HepG2 (cell line): ENCODE results near the gene FUT8.

ENCODE experiments used
- PAWR ChIP-seq: sonication (generic); formaldehyde crosslinking; IDR thresholded peaks from 2 replicates; pipeline ENCODE4 v1.4.0; 2020; ENCODE audit warnings: missing genetic modification reagents, mild to moderate bottlenecking, borderline replicate concordance
- PHF5A ChIP-seq: IDR thresholded peaks from one replicate; pipeline ENCODE4 v1.6.1; 2018; ENCODE audit warnings: low read depth, missing genetic modification reagents; ENCODE audit not compliant: unreplicated experiment
- POLR2A ChIP-seq, 2 experiments: IDR thresholded peaks; 2 replicates each; pipeline ENCODE4 v1.6.1; 2011; ENCODE audit warnings: low read depth in 2 of 2, low read length in 2 of 2, mild to moderate bottlenecking in 1 of 2, moderate library complexity in 1 of 2; ENCODE audit not compliant: insufficient read depth in 1 of 2
- ZBTB21 ChIP-seq: sonication (generic); formaldehyde crosslinking; IDR thresholded peaks from 2 replicates; pipeline ENCODE4 v1.4.0; 2020; ENCODE audit warnings: missing genetic modification reagents
- ZNF274 ChIP-seq: sonication (generic); formaldehyde crosslinking; IDR thresholded peaks from 2 replicates; pipeline ENCODE4 v1.5.1; 2020; ENCODE audit warnings: mild to moderate bottlenecking, missing genetic modification reagents
- TF ChIP-seq, protein P1 (sequence below): sonication (generic); formaldehyde crosslinking; IDR thresholded peaks from 2 replicates; pipeline ENCODE4 v1.5.0; 2020; ENCODE audit warnings: mild to moderate bottlenecking, missing genetic modification reagents, moderate library complexity
- TF ChIP-seq, protein P2 (sequence below): sonication (generic); formaldehyde crosslinking; IDR thresholded peaks from 2 replicates; pipeline ENCODE4 v1.5.1; 2020; ENCODE audit warnings: mild to moderate bottlenecking, missing genetic modification reagents, moderate library complexity

GRCh38 chr14:65581378-65581777 is 168.8 kb downstream of the FUT8 start:
- TF ChIP-seq, protein P1, sequence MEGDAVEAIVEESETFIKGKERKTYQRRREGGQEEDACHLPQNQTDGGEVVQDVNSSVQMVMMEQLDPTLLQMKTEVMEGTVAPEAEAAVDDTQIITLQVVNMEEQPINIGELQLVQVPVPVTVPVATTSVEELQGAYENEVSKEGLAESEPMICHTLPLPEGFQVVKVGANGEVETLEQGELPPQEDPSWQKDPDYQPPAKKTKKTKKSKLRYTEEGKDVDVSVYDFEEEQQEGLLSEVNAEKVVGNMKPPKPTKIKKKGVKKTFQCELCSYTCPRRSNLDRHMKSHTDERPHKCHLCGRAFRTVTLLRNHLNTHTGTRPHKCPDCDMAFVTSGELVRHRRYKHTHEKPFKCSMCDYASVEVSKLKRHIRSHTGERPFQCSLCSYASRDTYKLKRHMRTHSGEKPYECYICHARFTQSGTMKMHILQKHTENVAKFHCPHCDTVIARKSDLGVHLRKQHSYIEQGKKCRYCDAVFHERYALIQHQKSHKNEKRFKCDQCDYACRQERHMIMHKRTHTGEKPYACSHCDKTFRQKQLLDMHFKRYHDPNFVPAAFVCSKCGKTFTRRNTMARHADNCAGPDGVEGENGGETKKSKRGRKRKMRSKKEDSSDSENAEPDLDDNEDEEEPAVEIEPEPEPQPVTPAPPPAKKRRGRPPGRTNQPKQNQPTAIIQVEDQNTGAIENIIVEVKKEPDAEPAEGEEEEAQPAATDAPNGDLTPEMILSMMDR (CRISPR knock-in tag): no peak
- TF ChIP-seq ZBTB21 (CRISPR knock-in tag): no peak
- TF ChIP-seq ZNF274 (CRISPR knock-in tag): no peak
- TF ChIP-seq, protein P2, sequence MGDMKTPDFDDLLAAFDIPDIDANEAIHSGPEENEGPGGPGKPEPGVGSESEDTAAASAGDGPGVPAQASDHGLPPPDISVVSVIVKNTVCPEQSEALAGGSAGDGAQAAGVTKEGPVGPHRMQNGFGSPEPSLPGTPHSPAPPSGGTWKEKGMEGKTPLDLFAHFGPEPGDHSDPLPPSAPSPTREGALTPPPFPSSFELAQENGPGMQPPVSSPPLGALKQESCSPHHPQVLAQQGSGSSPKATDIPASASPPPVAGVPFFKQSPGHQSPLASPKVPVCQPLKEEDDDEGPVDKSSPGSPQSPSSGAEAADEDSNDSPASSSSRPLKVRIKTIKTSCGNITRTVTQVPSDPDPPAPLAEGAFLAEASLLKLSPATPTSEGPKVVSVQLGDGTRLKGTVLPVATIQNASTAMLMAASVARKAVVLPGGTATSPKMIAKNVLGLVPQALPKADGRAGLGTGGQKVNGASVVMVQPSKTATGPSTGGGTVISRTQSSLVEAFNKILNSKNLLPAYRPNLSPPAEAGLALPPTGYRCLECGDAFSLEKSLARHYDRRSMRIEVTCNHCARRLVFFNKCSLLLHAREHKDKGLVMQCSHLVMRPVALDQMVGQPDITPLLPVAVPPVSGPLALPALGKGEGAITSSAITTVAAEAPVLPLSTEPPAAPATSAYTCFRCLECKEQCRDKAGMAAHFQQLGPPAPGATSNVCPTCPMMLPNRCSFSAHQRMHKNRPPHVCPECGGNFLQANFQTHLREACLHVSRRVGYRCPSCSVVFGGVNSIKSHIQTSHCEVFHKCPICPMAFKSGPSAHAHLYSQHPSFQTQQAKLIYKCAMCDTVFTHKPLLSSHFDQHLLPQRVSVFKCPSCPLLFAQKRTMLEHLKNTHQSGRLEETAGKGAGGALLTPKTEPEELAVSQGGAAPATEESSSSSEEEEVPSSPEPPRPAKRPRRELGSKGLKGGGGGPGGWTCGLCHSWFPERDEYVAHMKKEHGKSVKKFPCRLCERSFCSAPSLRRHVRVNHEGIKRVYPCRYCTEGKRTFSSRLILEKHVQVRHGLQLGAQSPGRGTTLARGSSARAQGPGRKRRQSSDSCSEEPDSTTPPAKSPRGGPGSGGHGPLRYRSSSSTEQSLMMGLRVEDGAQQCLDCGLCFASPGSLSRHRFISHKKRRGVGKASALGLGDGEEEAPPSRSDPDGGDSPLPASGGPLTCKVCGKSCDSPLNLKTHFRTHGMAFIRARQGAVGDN: no peak
- TF ChIP-seq POLR2A (IDR thresholded peaks at IDR 0.05; ENCODE audit: insufficient read depth in 1 of 2, low read depth in 2 of 2, low read length in 2 of 2): no peak
- TF ChIP-seq PHF5A (CRISPR knock-in tag): no peak
- TF ChIP-seq PAWR (CRISPR knock-in tag): no peak
